D721Med (cell line): Measurements from ENCODE around the gene PNO1.
"Not testable (repeated sequence)": the region's sequence is repeated elsewhere in the genome, so short reads cannot be mapped to it uniquely, and the experiment has no call there.

Experiments
- DNase-seq: peaks from one replicate; pipeline ENCODE4 v3.0.0; 2011; ENCODE audit warnings: low spot score; ENCODE audit not compliant: insufficient read length
- FAIRE-seq: peaks from 2 replicates; lab custom pipeline; 2011; peaks lifted over from hg19 to GRCh38; lab: Jason Lieb, UNC
- CTCF ChIP-seq: IDR thresholded peaks from 2 replicates; pipeline ENCODE4 v1.5.1; 2012; ENCODE audit warnings: mild to moderate bottlenecking, control low read depth; ENCODE audit not compliant: insufficient read depth; ENCODE audit errors: missing control alignments

The PNO1 gene

GRCh38 chr2:68171684-68172083 is 14.0 kb downstream of the PNO1 start:
- no peak for FAIRE-seq
- no peak for TF ChIP-seq CTCF
- no peak for DNase-seq

- FAIRE-seq (no peak), DNase-seq (no peak)
- no peak for TF ChIP-seq CTCF
Observed at GRCh38 chr2:68172521-68172920, 14.8 kb downstream of the PNO1 start.

- TF ChIP-seq CTCF, result no peak
- FAIRE-seq, result no peak
- no peak for DNase-seq
Observed at GRCh38 chr2:68172990-68173700, 15.5 kb downstream of the PNO1 start.

- FAIRE-seq, DNase-seq: not testable (repeated sequence)
Observed at GRCh38 chr2:68175210-68175609, 17.5 kb downstream of the PNO1 start.

- no peak for FAIRE-seq
- TF ChIP-seq CTCF, result no peak
- DNase-seq, result no peak
Observed at GRCh38 chr2:68176657-68177056, 19.0 kb downstream of the PNO1 start.

GRCh38 chr2:68177541-68177940 is 19.9 kb downstream of the PNO1 start:
- TF ChIP-seq CTCF, result no peak
- no peak for DNase-seq
- no peak for FAIRE-seq

- no peak for TF ChIP-seq CTCF
- FAIRE-seq (no peak), DNase-seq (no peak)
Observed at GRCh38 chr2:68178432-68178831, 20.7 kb downstream of the PNO1 start.
